WTC11 (cell line): ENCODE data around the gene UTS2B. TPM values are rescaled to one million over a fixed set of nuclear protein-coding genes. Genes with fewer than 3 reads are reported as not detected.

ENCODE experiments used
- ATAC-seq: fragments of 200-7000 bp; cut with Tn5 transposase; 2 replicates; pipeline ENCODE4 v1.10.0; 2021; ENCODE audit warnings: mild to moderate bottlenecking, moderate library complexity
- CTCF ChIA-PET: fragments of 300-600 bp; sonication (Branson Sonifier 250); formaldehyde crosslinking; loops from one replicate; lab custom pipeline; 2021; ENCODE audit warnings: antibody characterized with exemption; lab: Charles Lee
- POLR2A ChIA-PET: fragments of 350-600 bp; sonication (Branson Sonifier 250); formaldehyde crosslinking; loops from one replicate; lab custom pipeline; 2021; ENCODE audit warnings: antibody characterized with exemption; lab: Charles Lee
- DNase-seq: peaks from one replicate; pipeline ENCODE4 v3.0.0; 2021; ENCODE audit warnings: low spot score
- H3K27ac Mint-ChIP-seq: 2 replicates; pipeline ENCODE4 v1.8.0; 2021; ENCODE audit warnings: mixed read lengths
- H3K27me3 Mint-ChIP-seq: 2 replicates; pipeline ENCODE4 v1.8.0; 2021; ENCODE audit warnings: low read depth, mild to moderate bottlenecking, moderate library complexity, mixed read lengths
- H3K36me3 Mint-ChIP-seq: 2 replicates; pipeline ENCODE4 v1.8.0; 2021; ENCODE audit warnings: mixed read lengths
- H3K4me1 Mint-ChIP-seq: 2 replicates; pipeline ENCODE4 v1.8.0; 2022; ENCODE audit warnings: mixed read lengths
- H3K4me3 Mint-ChIP-seq: 2 replicates; pipeline ENCODE4 v1.8.0; 2021; ENCODE audit warnings: mild to moderate bottlenecking, moderate library complexity, mixed read lengths
- H3K9me3 Mint-ChIP-seq: 2 replicates; pipeline ENCODE4 v1.8.0; 2021; ENCODE audit warnings: mixed read lengths
- GABPB1 ChIP-seq: sonication (generic); formaldehyde crosslinking; IDR thresholded peaks from 2 replicates; pipeline ENCODE4 v1.8.1; 2023; ENCODE audit warnings: mild to moderate bottlenecking, missing genetic modification reagents
- HMGA2 ChIP-seq: fragments of 250-450 bp; sonication (Bioruptor Pico); IDR thresholded peaks from 2 replicates; pipeline ENCODE4 v1.4.0; 2021; ENCODE audit warnings: mild to moderate bottlenecking, moderate library complexity
- JUN ChIP-seq: sonication (generic); formaldehyde crosslinking; IDR thresholded peaks from 2 replicates; pipeline ENCODE4 v1.8.0; 2023; ENCODE audit warnings: mild to moderate bottlenecking, missing genetic modification reagents
- NFE2L1 ChIP-seq: sonication (generic); formaldehyde crosslinking; IDR thresholded peaks from 2 replicates; pipeline ENCODE4 v1.8.1; 2023; ENCODE audit warnings: missing genetic modification reagents
- PRDM15 ChIP-seq: sonication (generic); formaldehyde crosslinking; IDR thresholded peaks from 2 replicates; pipeline ENCODE4 v1.8.0; 2022; ENCODE audit warnings: missing genetic modification reagents
- STAT6 ChIP-seq: sonication (generic); formaldehyde crosslinking; conservative IDR thresholded peaks from 2 replicates; pipeline ENCODE4 v1.8.1; 2023; ENCODE audit warnings: mild to moderate bottlenecking, low read depth, missing genetic modification reagents, moderate library complexity
- TCF7 ChIP-seq: sonication (generic); formaldehyde crosslinking; IDR thresholded peaks from 2 replicates; pipeline ENCODE4 v1.8.0; 2022; ENCODE audit warnings: mild to moderate bottlenecking, low read depth, missing genetic modification reagents, moderate library complexity
- TEAD1 ChIP-seq: sonication (generic); formaldehyde crosslinking; IDR thresholded peaks from 2 replicates; pipeline ENCODE4 v1.8.0; 2022; ENCODE audit warnings: mild to moderate bottlenecking, missing genetic modification reagents
- ZMAT4 ChIP-seq: fragments of 250-450 bp; sonication (Bioruptor Pico); IDR thresholded peaks from 2 replicates; pipeline ENCODE4 v1.9.0; 2021; ENCODE audit warnings: mild to moderate bottlenecking
- ZNF281 ChIP-seq: sonication (generic); formaldehyde crosslinking; IDR thresholded peaks from 2 replicates; pipeline ENCODE4 v1.8.0; 2023; ENCODE audit warnings: mild to moderate bottlenecking, missing genetic modification reagents
- ZSCAN18 ChIP-seq: fragments of 250-450 bp; sonication (Bioruptor Pico); IDR thresholded peaks from 2 replicates; pipeline ENCODE4 v2.1.2; 2022; ENCODE audit warnings: mild to moderate bottlenecking, moderate library complexity
- total RNA-seq: library from RNA; stranded (reverse); gene quantifications from 3 replicates; pipeline ENCODE4 v1.2.3, GENCODE V29; 2021

UTS2B gene
- total RNA-seq, 1 experiment from 2014 or later, result not detected

- CTCF ChIA-PET, result no interaction called here
- TF ChIP-seq PRDM15 (CRISPR knock-in tag) (no peak), TEAD1 (CRISPR knock-in tag) (no peak)
- ATAC-seq, result no peak
These were observed 6.5 kb upstream of the UTS2B start for GRCh38 chr3:191336833-191337232.

GRCh38 chr3:191334346-191334893, 4.1 kb upstream of the UTS2B start:
- no peaks in the 10 kb centered on the region for H3K36me3 Mint-ChIP-seq
- no peak overlapping the region for H3K4me3 Mint-ChIP-seq
- TF ChIP-seq HMGA2 (CRISPR knock-in tag) (no peak), ZSCAN18 (CRISPR knock-in tag) (no peak), TCF7 (CRISPR knock-in tag) (no peak), STAT6 (no peak), JUN (CRISPR knock-in tag) (no peak), ZMAT4 (no peak), GABPB1 (CRISPR knock-in tag) (no peak), ZNF281 (CRISPR knock-in tag) (no peak), NFE2L1 (CRISPR knock-in tag) (no peak)
- POLR2A ChIA-PET, result no interaction called here
- peaks cover 9% of the 10 kb centered on the region for H3K27me3 Mint-ChIP-seq
- no peak overlapping the region; the same call in 1 of the 2 replicates for H3K27ac Mint-ChIP-seq
- H3K4me1 Mint-ChIP-seq, result peaks cover 54% of the 10 kb centered on the region
- DNase-seq, result no peak
- CTCF ChIA-PET, result no interaction called here
- H3K9me3 Mint-ChIP-seq, result no peaks in the 10 kb centered on the region
- no peak for ATAC-seq

More at GRCh38 chr3:191336833-191337232, 6.5 kb upstream of the UTS2B start:
- Mint-ChIP-seq H3K36me3 (no peaks in the 10 kb centered on the region), H3K4me3 (no peak overlapping the region), H3K9me3 (no peaks in the 10 kb centered on the region), H3K27ac (no peak overlapping the region), H3K4me1 (peaks cover 41% of the 10 kb centered on the region), H3K27me3 (no peaks in the 10 kb centered on the region)
- POLR2A ChIA-PET, result no interaction called here
- no peak for DNase-seq
